GM12872 (cell line): Measurements from ENCODE around the gene BAIAP2L1.

ENCODE experiments used
- TF ChIP-seq, protein P1 (sequence below): IDR thresholded peaks from 3 replicates; pipeline ENCODE4 v1.5.1; 2011; ENCODE audit warnings: low read depth, mild to moderate bottlenecking, low read length, moderate library complexity; ENCODE audit not compliant: insufficient read depth

The BAIAP2L1 gene

DNA sequence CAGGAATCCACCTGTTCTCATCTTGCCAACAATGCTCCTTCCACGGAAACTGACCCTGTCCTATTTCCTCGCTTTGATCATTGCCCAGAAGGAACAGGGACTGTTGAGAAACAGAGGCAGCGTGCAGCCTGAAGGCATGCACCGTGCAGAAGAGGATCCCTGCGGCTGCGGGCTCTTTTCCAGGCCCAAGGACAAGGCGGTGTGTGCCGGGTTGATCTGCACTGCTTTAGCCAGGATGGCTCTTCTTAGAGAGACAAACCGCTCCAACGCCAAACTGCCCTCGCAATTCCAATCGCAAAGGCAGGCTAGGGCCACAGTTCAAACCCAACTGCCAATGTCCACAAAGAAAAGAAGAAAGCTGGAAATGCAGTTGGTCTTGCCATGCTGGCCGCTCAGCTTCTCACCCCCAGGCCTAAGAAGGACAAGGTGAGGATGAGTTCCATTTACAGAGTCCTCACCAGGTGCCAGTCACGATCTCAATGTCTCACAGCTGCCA, 92.9 kb downstream of the BAIAP2L1 start:
- TF ChIP-seq, protein P1, sequence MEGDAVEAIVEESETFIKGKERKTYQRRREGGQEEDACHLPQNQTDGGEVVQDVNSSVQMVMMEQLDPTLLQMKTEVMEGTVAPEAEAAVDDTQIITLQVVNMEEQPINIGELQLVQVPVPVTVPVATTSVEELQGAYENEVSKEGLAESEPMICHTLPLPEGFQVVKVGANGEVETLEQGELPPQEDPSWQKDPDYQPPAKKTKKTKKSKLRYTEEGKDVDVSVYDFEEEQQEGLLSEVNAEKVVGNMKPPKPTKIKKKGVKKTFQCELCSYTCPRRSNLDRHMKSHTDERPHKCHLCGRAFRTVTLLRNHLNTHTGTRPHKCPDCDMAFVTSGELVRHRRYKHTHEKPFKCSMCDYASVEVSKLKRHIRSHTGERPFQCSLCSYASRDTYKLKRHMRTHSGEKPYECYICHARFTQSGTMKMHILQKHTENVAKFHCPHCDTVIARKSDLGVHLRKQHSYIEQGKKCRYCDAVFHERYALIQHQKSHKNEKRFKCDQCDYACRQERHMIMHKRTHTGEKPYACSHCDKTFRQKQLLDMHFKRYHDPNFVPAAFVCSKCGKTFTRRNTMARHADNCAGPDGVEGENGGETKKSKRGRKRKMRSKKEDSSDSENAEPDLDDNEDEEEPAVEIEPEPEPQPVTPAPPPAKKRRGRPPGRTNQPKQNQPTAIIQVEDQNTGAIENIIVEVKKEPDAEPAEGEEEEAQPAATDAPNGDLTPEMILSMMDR = no peak

DNA sequence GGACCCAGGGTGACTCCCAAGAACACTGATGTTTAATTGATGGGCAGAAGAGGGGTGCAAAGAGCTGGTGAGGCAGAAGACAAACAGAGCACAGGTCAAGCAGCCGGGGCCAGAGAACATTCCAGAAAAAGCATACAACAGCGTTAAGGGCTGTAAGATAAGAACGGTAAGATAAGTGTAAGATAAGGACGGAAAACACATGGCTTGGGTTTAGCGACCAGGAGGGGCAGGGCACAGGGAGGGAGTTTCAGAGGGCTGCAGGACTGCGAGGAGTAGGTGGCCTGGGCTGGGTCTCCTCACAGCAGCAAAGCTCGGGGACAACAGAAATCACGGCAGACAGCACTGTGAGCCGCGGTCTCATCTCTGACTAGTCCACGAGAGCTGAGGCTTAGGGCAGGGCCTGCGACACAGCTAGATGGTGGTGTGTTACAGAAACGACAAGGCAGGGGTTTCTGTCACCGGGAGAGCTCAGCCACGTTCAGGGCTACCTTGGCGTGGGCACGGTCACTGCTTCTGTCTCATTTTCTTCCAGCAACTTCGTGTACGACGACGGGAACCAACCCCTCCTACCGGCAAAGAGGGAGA, 94.8 kb downstream of the BAIAP2L1 start:
- TF ChIP-seq, protein P1 = no peak

GRCh38 chr7:98303906-98304305, 97.0 kb downstream of the BAIAP2L1 start:
- TF ChIP-seq, protein P1 = no peak

DNA sequence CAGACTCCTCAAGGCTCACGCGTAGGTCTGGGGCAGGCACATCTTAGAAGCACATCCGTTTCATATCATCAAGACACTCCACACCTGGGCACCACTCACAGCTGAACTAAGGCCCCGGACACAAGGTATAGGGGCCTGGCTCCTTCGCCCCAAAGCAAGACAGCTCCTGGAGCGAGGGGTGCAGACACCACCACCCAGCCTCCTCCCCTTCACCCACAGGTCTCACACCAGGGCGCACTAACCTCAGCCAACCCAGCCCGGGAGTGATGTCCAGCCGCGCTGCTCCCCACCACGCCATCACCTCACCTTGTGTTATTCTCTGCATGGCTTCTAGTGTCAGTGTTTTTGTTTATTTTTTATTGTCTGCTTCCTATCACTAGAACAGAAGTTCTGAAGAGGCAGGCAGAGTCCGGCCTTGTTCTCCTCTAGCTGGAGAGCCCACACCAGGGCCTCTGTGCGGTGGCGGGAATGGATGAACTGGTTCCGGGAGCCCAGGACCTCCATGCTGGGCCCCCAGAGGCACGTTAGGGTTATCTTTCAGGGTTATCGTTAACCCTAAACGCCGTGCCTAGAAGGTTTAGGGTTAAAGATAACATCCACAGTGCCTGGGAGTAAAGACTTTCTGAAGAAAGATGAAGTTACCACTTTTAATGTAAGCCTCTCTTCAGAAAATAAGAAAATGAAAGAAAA, 97.6 kb downstream of the BAIAP2L1 start:
- TF ChIP-seq, protein P1 = no peak

GRCh38 chr7:98301693-98302470, 99.0 kb downstream of the BAIAP2L1 start:
- TF ChIP-seq, protein P1 = no peak

GRCh38 chr7:98300595-98301372, 100.1 kb downstream of the BAIAP2L1 start:
- TF ChIP-seq, protein P1 = no peak

GRCh38 chr7:98297626-98298286, 103.1 kb downstream of the BAIAP2L1 start:
- TF ChIP-seq, protein P1 = no peak
